Measurements from ENCODE around the gene BCL6B.
A peak's percentile ranks its signal among the peaks of the same experiment; 100 is the strongest.

The BCL6B gene

GRCh38 chr17:7010523-7010922 lies 12.3 kb upstream of the BCL6B start:
- DNase-seq: no peak

- no peak for DNase-seq
These were observed 11.4 kb upstream of the BCL6B start for GRCh38 chr17:7011415-7011814.

- DNase-seq: no peak
These were observed 11.0 kb upstream of the BCL6B start for GRCh38 chr17:7011942-7012254.

GRCh38 chr17:7014261-7014994 lies 8.4 kb upstream of the BCL6B start:
- DNase-seq: peak; percentile 98

- DNase-seq: peak; percentile 79
These were observed 7.6 kb upstream of the BCL6B start for GRCh38 chr17:7014995-7015958.

GRCh38 chr17:7016418-7016817 lies 6.4 kb upstream of the BCL6B start:
- DNase-seq: peak; percentile 27

GRCh38 chr17:7016886-7017826 lies 5.7 kb upstream of the BCL6B start:
- DNase-seq: no peak

GRCh38 chr17:7017827-7018200 lies 5.0 kb upstream of the BCL6B start:
- DNase-seq: no peak

- no peak for DNase-seq
These were observed 4.4 kb upstream of the BCL6B start for GRCh38 chr17:7018331-7018964.

GRCh38 chr17:7019367-7019766 lies 3.5 kb upstream of the BCL6B start:
- no peak for DNase-seq

GRCh38 chr17:7019839-7020519 lies 2.9 kb upstream of the BCL6B start:
- no peak for DNase-seq

- no peak for DNase-seq
These were observed 1.8 kb upstream of the BCL6B start for GRCh38 chr17:7020894-7021664.

GRCh38 chr17:7021993-7022778 lies 664 bp upstream of the BCL6B start:
- DNase-seq: peak; percentile 87

- peak; percentile 97 for DNase-seq
These were observed 939 bp downstream of the BCL6B start for GRCh38 chr17:7023576-7024401.

GRCh38 chr17:7024402-7024785 lies 1.5 kb downstream of the BCL6B start:
- DNase-seq: no peak

GRCh38 chr17:7025245-7025644 lies 2.4 kb downstream of the BCL6B start:
- no peak for DNase-seq

- no peak for DNase-seq
These were observed 3.7 kb downstream of the BCL6B start for GRCh38 chr17:7026471-7027115.

- DNase-seq: no peak
These were observed 4.5 kb downstream of the BCL6B start for GRCh38 chr17:7027335-7027734.

- DNase-seq: no peak
These were observed 6.2 kb downstream of the BCL6B start for GRCh38 chr17:7029096-7029495.

All from activated CD4-positive, alpha-beta T cell treated with anti-CD3 and anti-CD28 coated beads for 48 hours (primary cell).